ENCODE data around the gene GUCA2A. TPM values are rescaled to one million over a fixed set of nuclear protein-coding genes. Genes with fewer than 3 reads are reported as not detected.

The GUCA2A gene
- polyA plus RNA-seq, 1 of the 3 experiments (the other 2 are of a cell fraction): not detected

- no peaks in the 10 kb centered on the region for H4K20me1 ChIP-seq (ENCODE audit: insufficient read depth)
- no peak overlapping the region for H2AFZ ChIP-seq (ENCODE audit: low read depth)
- POLR2A ChIA-PET: no interaction called here
- no peaks in the 10 kb centered on the region for H3K4me1 ChIP-seq (ENCODE audit: control insufficient read depth in 1 of 2, insufficient read depth in 2 of 2, low read depth in 1 of 2, low read length in 1 of 2)
- no peak for DNase-seq
- H3K4me3 ChIP-seq (ENCODE audit: low read depth in 2 of 2, low read length in 1 of 2): no peak overlapping the region
- 18% methylated on average over 3 of the region's 3 CpGs for WGBS (ENCODE audit: low lambda C conversion rate)
- no peaks in the 10 kb centered on the region for H3K79me2 ChIP-seq (ENCODE audit: insufficient read depth)
- TF ChIP-seq MAX (IDR thresholded peaks at IDR 0.05; ENCODE audit: low read depth): no peak
- TF ChIP-seq, protein P1, sequence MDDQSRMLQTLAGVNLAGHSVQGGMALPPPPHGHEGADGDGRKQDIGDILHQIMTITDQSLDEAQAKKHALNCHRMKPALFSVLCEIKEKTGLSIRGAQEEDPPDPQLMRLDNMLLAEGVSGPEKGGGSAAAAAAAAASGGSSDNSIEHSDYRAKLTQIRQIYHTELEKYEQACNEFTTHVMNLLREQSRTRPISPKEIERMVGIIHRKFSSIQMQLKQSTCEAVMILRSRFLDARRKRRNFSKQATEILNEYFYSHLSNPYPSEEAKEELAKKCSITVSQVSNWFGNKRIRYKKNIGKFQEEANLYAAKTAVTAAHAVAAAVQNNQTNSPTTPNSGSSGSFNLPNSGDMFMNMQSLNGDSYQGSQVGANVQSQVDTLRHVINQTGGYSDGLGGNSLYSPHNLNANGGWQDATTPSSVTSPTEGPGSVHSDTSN (IDR thresholded peaks at IDR 0.05): no peak
- TF ChIP-seq USF1 (IDR thresholded peaks at IDR 0.05; ENCODE audit: borderline replicate concordance, low read depth): no peak
- no peak for TF ChIP-seq ELF1 (IDR thresholded peaks at IDR 0.05)
- TF ChIP-seq USF2 (IDR thresholded peaks at IDR 0.05; ENCODE audit: borderline replicate concordance, low read depth, low read length): no peak
- CTCF ChIA-PET: interaction anchor here (1.0 to 4.3 kb wide), 3 partner anchors 12 to 717 kb away, joined by 3 to 15 read pairs (median 4); no protein-coding TSS in a partner anchor
- no peaks in the 10 kb centered on the region for H3K9me3 ChIP-seq
- no peaks in the 10 kb centered on the region for H3F3A ChIP-seq (replicated peaks; ENCODE audit: insufficient read depth)
- no peaks in the 10 kb centered on the region for H3K36me3 ChIP-seq (replicated peaks in 1 of 2; ENCODE audit: control insufficient read depth in 1 of 2, insufficient read depth in 2 of 2, low read length in 1 of 2)
- H3K27ac ChIP-seq (ENCODE audit: low read depth in 2 of 2, low read length in 1 of 2): no peak overlapping the region
- H3K4me2 ChIP-seq: no peak overlapping the region
- H3K9ac ChIP-seq: no peak overlapping the region
- H3K27me3 ChIP-seq (ENCODE audit: insufficient read depth): peaks cover 12% of the 10 kb centered on the region; the same call in 1 of the 2 replicates
- no peaks in the 10 kb centered on the region for H3K9me2 ChIP-seq
Observed at GRCh38 chr1:42135426-42135825, 29.1 kb downstream of the GUCA2A start.

GRCh38 chr1:42133809-42134526, 30.6 kb downstream of the GUCA2A start:
- Histone ChIP-seq H3K9me3 (no peaks in the 10 kb centered on the region), H3K27ac (ENCODE audit: low read depth in 2 of 2, low read length in 1 of 2) (no peak overlapping the region), H3K9ac (no peak overlapping the region), H3K9me2 (no peaks in the 10 kb centered on the region), H3K27me3 (ENCODE audit: insufficient read depth) (peaks cover 12% of the 10 kb centered on the region; the same call in 1 of the 2 replicates), H3K4me2 (no peak overlapping the region), H3K4me3 (ENCODE audit: low read depth in 2 of 2, low read length in 1 of 2) (no peak overlapping the region), H3K4me1 (ENCODE audit: control insufficient read depth in 1 of 2, insufficient read depth in 2 of 2, low read depth in 1 of 2, low read length in 1 of 2) (no peaks in the 10 kb centered on the region), H2AFZ (ENCODE audit: low read depth) (no peak overlapping the region), H3K36me3 (replicated peaks in 1 of 2; ENCODE audit: control insufficient read depth in 1 of 2, insufficient read depth in 2 of 2, low read length in 1 of 2) (no peaks in the 10 kb centered on the region), H3F3A (replicated peaks; ENCODE audit: insufficient read depth) (no peaks in the 10 kb centered on the region), H4K20me1 (ENCODE audit: insufficient read depth) (no peaks in the 10 kb centered on the region), H3K79me2 (ENCODE audit: insufficient read depth) (no peaks in the 10 kb centered on the region)
- DNase-seq: no peak
- ChIA-PET POLR2A (no interaction called here), CTCF (interaction anchor here (1.0 to 4.3 kb wide), 3 partner anchors 39 to 602 kb away, joined by 3 to 15 read pairs (median 3); no protein-coding TSS in a partner anchor)
- WGBS (ENCODE audit: low lambda C conversion rate): 43% methylated on average over 6 of the region's 10 CpGs
- TF ChIP-seq RXRA (IDR thresholded peaks at IDR 0.05; ENCODE audit: borderline replicate concordance, low read depth) (no peak), MEF2A (IDR thresholded peaks at IDR 0.05; ENCODE audit: borderline replicate concordance, low read depth) (no peak), NFIC (IDR thresholded peaks at IDR 0.05; ENCODE audit: borderline replicate concordance) (no peak)
